HG02623 (cell line): ENCODE measurements around the gene CUX1.
"Not testable (repeated sequence)": the region's sequence is repeated elsewhere in the genome, so short reads cannot be mapped to it uniquely, and the experiment has no call there.

Experiments used
- ATAC-seq: cut with Tn5 transposase; IDR thresholded peaks from one replicate; pipeline ENCODE4 v1.9.1; 2021; ENCODE audit warnings: moderate library complexity; ENCODE audit not compliant: unreplicated experiment

The CUX1 gene

GRCh38 chr7:101824440-101824839 is 7.0 kb downstream of the CUX1 start:
- ATAC-seq = no peak

GRCh38 chr7:101826081-101826835 is 8.8 kb downstream of the CUX1 start:
- no peak for ATAC-seq

GRCh38 chr7:101828301-101829020 is 11.0 kb downstream of the CUX1 start:
- ATAC-seq = no peak

GRCh38 chr7:101829374-101829773 is 11.9 kb downstream of the CUX1 start:
- no peak for ATAC-seq

GRCh38 chr7:101829821-101830220 is 12.4 kb downstream of the CUX1 start:
- ATAC-seq = no peak

- not testable (repeated sequence) for ATAC-seq
Observed at GRCh38 chr7:101831396-101831795, 14.0 kb downstream of the CUX1 start.

- ATAC-seq = no peak
Observed at GRCh38 chr7:101832205-101832631, 14.8 kb downstream of the CUX1 start.

- no peak for ATAC-seq
Observed at GRCh38 chr7:101832685-101833375, 15.4 kb downstream of the CUX1 start.

GRCh38 chr7:101833799-101834198 is 16.4 kb downstream of the CUX1 start:
- no peak for ATAC-seq

- no peak for ATAC-seq
Observed at GRCh38 chr7:101835136-101835535, 17.7 kb downstream of the CUX1 start.

- not testable (repeated sequence) for ATAC-seq
Observed at GRCh38 chr7:101837433-101837832, 20.0 kb downstream of the CUX1 start.

- no peak for ATAC-seq
Observed at GRCh38 chr7:101838837-101839483, 21.5 kb downstream of the CUX1 start.

- no peak for ATAC-seq
Observed at GRCh38 chr7:101841328-101841727, 23.9 kb downstream of the CUX1 start.

- no peak for ATAC-seq
Observed at GRCh38 chr7:101843293-101844271, 26.2 kb downstream of the CUX1 start.

GRCh38 chr7:101845974-101846373 is 28.5 kb downstream of the CUX1 start:
- no peak for ATAC-seq

- no peak for ATAC-seq
Observed at GRCh38 chr7:101846800-101847538, 29.5 kb downstream of the CUX1 start.

- no peak for ATAC-seq
Observed at GRCh38 chr7:101848208-101848951, 31.0 kb downstream of the CUX1 start.

GRCh38 chr7:101849314-101849713 is 31.9 kb downstream of the CUX1 start:
- not testable (repeated sequence) for ATAC-seq

GRCh38 chr7:101852364-101852763 is 34.9 kb downstream of the CUX1 start:
- not testable (repeated sequence) for ATAC-seq
